HEK293 (cell line): ENCODE data around the gene DUS1L.

ENCODE experiments used
- BCL11B ChIP-seq: fragments of 450-650 bp; formaldehyde crosslinking; IDR thresholded peaks from 2 replicates; pipeline ENCODE4 v1.5.1; 2016; ENCODE audit warnings: low read depth, missing biosample characterization, missing genetic modification characterization
- KLF10 ChIP-seq: fragments of 450-650 bp; IDR thresholded peaks from 2 replicates; pipeline ENCODE4 v1.5.1; 2018; ENCODE audit warnings: missing biosample characterization, mild to moderate bottlenecking, missing genetic modification characterization
- KLF9 ChIP-seq: fragments of 450-650 bp; formaldehyde crosslinking; IDR thresholded peaks from 2 replicates; pipeline ENCODE4 v1.5.1; 2016; ENCODE audit warnings: missing biosample characterization, missing genetic modification characterization, low read depth
- MYNN ChIP-seq: fragments of 450-650 bp; formaldehyde crosslinking; IDR thresholded peaks from 2 replicates; pipeline ENCODE4 v1.5.1; 2016; ENCODE audit warnings: missing biosample characterization, missing genetic modification characterization, borderline replicate concordance
- SP2 ChIP-seq: fragments of 450-650 bp; formaldehyde crosslinking; IDR thresholded peaks from 2 replicates; pipeline ENCODE4 v1.5.1; 2016; ENCODE audit warnings: missing biosample characterization, missing genetic modification characterization
- SP3 ChIP-seq: fragments of 450-650 bp; formaldehyde crosslinking; IDR thresholded peaks from 2 replicates; pipeline ENCODE4 v1.5.1; 2016; ENCODE audit warnings: missing biosample characterization, missing genetic modification characterization
- WT1 ChIP-seq: fragments of 450-650 bp; formaldehyde crosslinking; IDR thresholded peaks from 2 replicates; pipeline ENCODE4 v1.5.1; 2016; ENCODE audit warnings: missing biosample characterization, missing genetic modification characterization
- YY2 ChIP-seq: fragments of 450-650 bp; formaldehyde crosslinking; IDR thresholded peaks from 2 replicates; pipeline ENCODE4 v1.5.1; 2016; ENCODE audit warnings: missing biosample characterization, missing genetic modification characterization
- ZBTB20 ChIP-seq: fragments of 450-650 bp; formaldehyde crosslinking; IDR thresholded peaks from 2 replicates; pipeline ENCODE4 v1.5.1; 2016; ENCODE audit warnings: missing biosample characterization, missing genetic modification characterization
- ZBTB48 ChIP-seq: fragments of 450-650 bp; formaldehyde crosslinking; IDR thresholded peaks from 2 replicates; pipeline ENCODE4 v1.5.1; 2016; ENCODE audit warnings: missing biosample characterization, missing genetic modification characterization
- ZBTB7A ChIP-seq: fragments of 450-650 bp; formaldehyde crosslinking; IDR thresholded peaks from 2 replicates; pipeline ENCODE4 v1.5.1; 2016; ENCODE audit warnings: low read depth, missing biosample characterization, missing genetic modification characterization
- ZBTB8A ChIP-seq: fragments of 450-650 bp; formaldehyde crosslinking; IDR thresholded peaks from 2 replicates; pipeline ENCODE4 v1.5.1; 2016; ENCODE audit warnings: missing biosample characterization, missing genetic modification characterization
- ZEB2 ChIP-seq: fragments of 450-650 bp; formaldehyde crosslinking; IDR thresholded peaks from 2 replicates; pipeline ENCODE4 v1.5.1; 2016; ENCODE audit warnings: missing biosample characterization, missing genetic modification characterization
- ZIC2 ChIP-seq: fragments of 450-650 bp; formaldehyde crosslinking; IDR thresholded peaks from 2 replicates; pipeline ENCODE4 v1.5.1; 2016; ENCODE audit warnings: missing biosample characterization, missing genetic modification characterization
- ZNF138 ChIP-seq: fragments of 450-650 bp; formaldehyde crosslinking; IDR thresholded peaks from 2 replicates; pipeline ENCODE4 v1.5.1; 2016; ENCODE audit warnings: missing biosample characterization, missing genetic modification characterization, borderline replicate concordance
- ZNF239 ChIP-seq: fragments of 450-650 bp; formaldehyde crosslinking; IDR thresholded peaks from 2 replicates; pipeline ENCODE4 v1.5.1; 2016; ENCODE audit warnings: missing biosample characterization, missing genetic modification characterization
- ZNF266 ChIP-seq: fragments of 450-650 bp; formaldehyde crosslinking; IDR thresholded peaks from 2 replicates; pipeline ENCODE4 v1.5.1; 2016; ENCODE audit warnings: missing biosample characterization, missing genetic modification characterization, low read depth
- ZNF335 ChIP-seq: fragments of 450-650 bp; formaldehyde crosslinking; conservative IDR thresholded peaks from 2 replicates; pipeline ENCODE4 v1.5.1; 2016; ENCODE audit warnings: missing biosample characterization, missing genetic modification characterization
- ZNF341 ChIP-seq: fragments of 450-650 bp; formaldehyde crosslinking; IDR thresholded peaks from 2 replicates; pipeline ENCODE4; 2016; ENCODE audit warnings: low read depth, missing biosample characterization, missing genetic modification characterization
- ZNF366 ChIP-seq: fragments of 450-650 bp; formaldehyde crosslinking; conservative IDR thresholded peaks from 2 replicates; pipeline ENCODE4 v1.5.1; 2016; ENCODE audit warnings: missing biosample characterization, missing genetic modification characterization
- ZNF423 ChIP-seq: fragments of 450-650 bp; formaldehyde crosslinking; IDR thresholded peaks from 2 replicates; pipeline ENCODE4 v1.5.1; 2016; ENCODE audit warnings: missing biosample characterization, missing genetic modification characterization
- ZNF530 ChIP-seq: fragments of 450-650 bp; formaldehyde crosslinking; IDR thresholded peaks from 2 replicates; pipeline ENCODE4 v1.5.1; 2016; ENCODE audit warnings: low read depth, missing biosample characterization, missing genetic modification characterization
- ZNF561 ChIP-seq: fragments of 450-650 bp; IDR thresholded peaks from 2 replicates; pipeline ENCODE4 v1.5.1; 2018; ENCODE audit warnings: missing biosample characterization, missing genetic modification characterization, borderline replicate concordance
- ZNF600 ChIP-seq: fragments of 450-650 bp; formaldehyde crosslinking; IDR thresholded peaks from 2 replicates; pipeline ENCODE4 v1.5.1; 2016; ENCODE audit warnings: missing biosample characterization, missing genetic modification characterization
- ZNF654 ChIP-seq: fragments of 450-650 bp; formaldehyde crosslinking; IDR thresholded peaks from 2 replicates; pipeline ENCODE4 v1.5.1; 2016; ENCODE audit warnings: low read depth, missing biosample characterization, missing genetic modification characterization
- ZNF701 ChIP-seq: fragments of 450-650 bp; formaldehyde crosslinking; IDR thresholded peaks from 2 replicates; pipeline ENCODE4 v1.5.1; 2016; ENCODE audit warnings: missing biosample characterization, missing genetic modification characterization
- TF ChIP-seq, protein P1 (sequence below): fragments of 450-650 bp; formaldehyde crosslinking; optimal IDR thresholded peaks from 2 replicates; pipeline ENCODE3; 2016; ENCODE audit warnings: missing biosample characterization, mild to moderate bottlenecking, missing genetic modification characterization
- TF ChIP-seq, protein P2 (sequence below): fragments of 450-650 bp; formaldehyde crosslinking; IDR thresholded peaks from 2 replicates; pipeline ENCODE4 v1.5.1; 2017; ENCODE audit warnings: missing biosample characterization, missing genetic modification characterization
- TF ChIP-seq, protein P3 (sequence below): fragments of 450-650 bp; formaldehyde crosslinking; IDR thresholded peaks from 2 replicates; pipeline ENCODE4 v1.5.1; 2016; ENCODE audit warnings: missing biosample characterization, missing genetic modification characterization
- TF ChIP-seq, protein P4 (sequence below): fragments of 450-650 bp; formaldehyde crosslinking; IDR thresholded peaks from 2 replicates; pipeline ENCODE4 v1.5.1; 2017; ENCODE audit warnings: missing biosample characterization, mild to moderate bottlenecking, missing genetic modification characterization, moderate library complexity
- TF ChIP-seq, protein P5 (sequence below): fragments of 450-650 bp; formaldehyde crosslinking; IDR thresholded peaks from 2 replicates; pipeline ENCODE4 v1.5.1; 2016; ENCODE audit warnings: missing biosample characterization, missing genetic modification characterization

DUS1L gene

DNA sequence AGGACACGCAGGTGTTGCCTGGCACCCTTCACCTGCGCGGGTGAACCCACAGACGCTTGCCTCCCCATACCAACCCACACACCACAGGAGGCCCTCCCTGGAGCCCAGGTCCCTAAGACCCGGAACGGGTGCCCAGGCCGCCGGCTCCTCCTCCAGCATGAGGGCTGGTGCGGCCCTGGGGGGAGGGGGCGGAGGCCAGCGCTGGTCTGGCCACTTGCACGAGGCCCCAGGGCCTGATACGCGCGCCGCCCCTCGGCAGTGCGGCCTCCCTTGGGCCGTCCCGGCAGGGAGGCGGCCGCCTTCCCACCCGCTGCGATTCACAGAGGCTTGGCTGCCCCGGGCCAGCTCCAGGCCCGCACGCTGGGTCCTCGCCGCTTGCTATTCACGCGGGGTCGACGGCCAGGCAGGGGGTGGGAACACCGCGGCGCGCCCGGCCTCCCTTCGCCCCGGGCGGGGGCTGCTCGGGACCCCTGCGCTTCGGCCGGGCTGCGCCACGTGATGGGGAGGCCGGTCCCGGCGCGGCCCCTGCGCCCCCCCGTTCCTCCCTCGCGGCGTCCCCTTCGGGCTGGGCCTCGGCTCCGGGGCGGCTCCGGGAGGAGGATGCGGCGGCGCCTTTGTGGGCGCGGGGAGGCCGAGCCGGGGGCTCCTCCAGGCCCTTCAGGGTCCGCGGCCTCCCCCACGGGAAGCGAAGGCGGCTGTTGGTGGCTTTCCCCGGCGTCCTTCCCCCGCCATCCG, 31.7 kb upstream of the DUS1L start (continued):
- TF ChIP-seq, protein P1, sequence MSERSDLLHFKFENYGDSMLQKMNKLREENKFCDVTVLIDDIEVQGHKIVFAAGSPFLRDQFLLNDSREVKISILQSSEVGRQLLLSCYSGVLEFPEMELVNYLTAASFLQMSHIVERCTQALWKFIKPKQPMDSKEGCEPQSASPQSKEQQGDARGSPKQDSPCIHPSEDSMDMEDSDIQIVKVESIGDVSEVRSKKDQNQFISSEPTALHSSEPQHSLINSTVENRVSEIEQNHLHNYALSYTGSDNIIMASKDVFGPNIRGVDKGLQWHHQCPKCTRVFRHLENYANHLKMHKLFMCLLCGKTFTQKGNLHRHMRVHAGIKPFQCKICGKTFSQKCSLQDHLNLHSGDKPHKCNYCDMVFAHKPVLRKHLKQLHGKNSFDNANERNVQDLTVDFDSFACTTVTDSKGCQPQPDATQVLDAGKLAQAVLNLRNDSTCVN (tag by site-specific recombination), result peak; percentile 77
- TF ChIP-seq ZNF335 (tag by site-specific recombination) (peak; percentile 96), KLF10 (tag by site-specific recombination) (peak; percentile 28; the same call in 1 of the 2 replicates), ZEB2 (tag by site-specific recombination) (peak; percentile 31), MYNN (0 out of 2 replicates have a peak, but pooled peaks have one; percentile 4), SP3 (tag by site-specific recombination) (peak; percentile 83), YY2 (tag by site-specific recombination) (no peak), ZNF138 (tag by site-specific recombination) (no peak), ZNF561 (tag by site-specific recombination) (peak; percentile 76), SP2 (tag by site-specific recombination) (peak; percentile 61), ZNF701 (tag by site-specific recombination) (no peak), ZBTB48 (tag by site-specific recombination) (peak; percentile 78), KLF9 (tag by site-specific recombination) (peak; percentile 55; the same call in 1 of the 2 replicates), ZNF266 (no peak), ZNF530 (tag by site-specific recombination) (no peak), ZBTB7A (0 out of 2 replicates have a peak, but pooled peaks have one; percentile 31), ZBTB8A (tag by site-specific recombination) (0 out of 2 replicates have a peak, but pooled peaks have one; percentile 52), ZNF654 (no peak), ZIC2 (tag by site-specific recombination) (peak; percentile 99), ZNF423 (tag by site-specific recombination) (peak; percentile 78; the same call in 1 of the 2 replicates), ZNF341 (tag by site-specific recombination) (peak; percentile 37; the same call in 1 of the 2 replicates), ZNF239 (tag by site-specific recombination) (no peak), ZBTB20 (peak; percentile 44; the same call in 1 of the 2 replicates), WT1 (0 out of 2 replicates have a peak, but pooled peaks have one; percentile 33), BCL11B (tag by site-specific recombination) (0 out of 2 replicates have a peak, but pooled peaks have one; percentile 35), ZNF366 (tag by site-specific recombination) (no peak), ZNF600 (tag by site-specific recombination) (peak; percentile 56)
- TF ChIP-seq, protein P2, sequence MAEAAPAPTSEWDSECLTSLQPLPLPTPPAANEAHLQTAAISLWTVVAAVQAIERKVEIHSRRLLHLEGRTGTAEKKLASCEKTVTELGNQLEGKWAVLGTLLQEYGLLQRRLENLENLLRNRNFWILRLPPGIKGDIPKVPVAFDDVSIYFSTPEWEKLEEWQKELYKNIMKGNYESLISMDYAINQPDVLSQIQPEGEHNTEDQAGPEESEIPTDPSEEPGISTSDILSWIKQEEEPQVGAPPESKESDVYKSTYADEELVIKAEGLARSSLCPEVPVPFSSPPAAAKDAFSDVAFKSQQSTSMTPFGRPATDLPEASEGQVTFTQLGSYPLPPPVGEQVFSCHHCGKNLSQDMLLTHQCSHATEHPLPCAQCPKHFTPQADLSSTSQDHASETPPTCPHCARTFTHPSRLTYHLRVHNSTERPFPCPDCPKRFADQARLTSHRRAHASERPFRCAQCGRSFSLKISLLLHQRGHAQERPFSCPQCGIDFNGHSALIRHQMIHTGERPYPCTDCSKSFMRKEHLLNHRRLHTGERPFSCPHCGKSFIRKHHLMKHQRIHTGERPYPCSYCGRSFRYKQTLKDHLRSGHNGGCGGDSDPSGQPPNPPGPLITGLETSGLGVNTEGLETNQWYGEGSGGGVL (tag by site-specific recombination), result 0 out of 2 replicates have a peak, but pooled peaks have one; percentile 6
- TF ChIP-seq, protein P3, sequence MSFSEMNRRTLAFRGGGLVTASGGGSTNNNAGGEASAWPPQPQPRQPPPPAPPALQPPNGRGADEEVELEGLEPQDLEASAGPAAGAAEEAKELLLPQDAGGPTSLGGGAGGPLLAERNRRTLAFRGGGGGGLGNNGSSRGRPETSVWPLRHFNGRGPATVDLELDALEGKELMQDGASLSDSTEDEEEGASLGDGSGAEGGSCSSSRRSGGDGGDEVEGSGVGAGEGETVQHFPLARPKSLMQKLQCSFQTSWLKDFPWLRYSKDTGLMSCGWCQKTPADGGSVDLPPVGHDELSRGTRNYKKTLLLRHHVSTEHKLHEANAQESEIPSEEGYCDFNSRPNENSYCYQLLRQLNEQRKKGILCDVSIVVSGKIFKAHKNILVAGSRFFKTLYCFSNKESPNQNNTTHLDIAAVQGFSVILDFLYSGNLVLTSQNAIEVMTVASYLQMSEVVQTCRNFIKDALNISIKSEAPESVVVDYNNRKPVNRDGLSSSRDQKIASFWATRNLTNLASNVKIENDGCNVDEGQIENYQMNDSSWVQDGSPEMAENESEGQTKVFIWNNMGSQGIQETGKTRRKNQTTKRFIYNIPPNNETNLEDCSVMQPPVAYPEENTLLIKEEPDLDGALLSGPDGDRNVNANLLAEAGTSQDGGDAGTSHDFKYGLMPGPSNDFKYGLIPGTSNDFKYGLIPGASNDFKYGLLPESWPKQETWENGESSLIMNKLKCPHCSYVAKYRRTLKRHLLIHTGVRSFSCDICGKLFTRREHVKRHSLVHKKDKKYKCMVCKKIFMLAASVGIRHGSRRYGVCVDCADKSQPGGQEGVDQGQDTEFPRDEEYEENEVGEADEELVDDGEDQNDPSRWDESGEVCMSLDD (tag by site-specific recombination), result peak; percentile 49; the same call in 1 of the 2 replicates
- TF ChIP-seq, protein P4, sequence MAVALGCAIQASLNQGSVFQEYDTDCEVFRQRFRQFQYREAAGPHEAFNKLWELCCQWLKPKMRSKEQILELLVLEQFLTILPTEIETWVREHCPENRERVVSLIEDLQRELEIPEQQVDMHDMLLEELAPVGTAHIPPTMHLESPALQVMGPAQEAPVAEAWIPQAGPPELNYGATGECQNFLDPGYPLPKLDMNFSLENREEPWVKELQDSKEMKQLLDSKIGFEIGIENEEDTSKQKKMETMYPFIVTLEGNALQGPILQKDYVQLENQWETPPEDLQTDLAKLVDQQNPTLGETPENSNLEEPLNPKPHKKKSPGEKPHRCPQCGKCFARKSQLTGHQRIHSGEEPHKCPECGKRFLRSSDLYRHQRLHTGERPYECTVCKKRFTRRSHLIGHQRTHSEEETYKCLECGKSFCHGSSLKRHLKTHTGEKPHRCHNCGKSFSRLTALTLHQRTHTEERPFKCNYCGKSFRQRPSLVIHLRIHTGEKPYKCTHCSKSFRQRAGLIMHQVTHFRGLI (tag by site-specific recombination), result 0 out of 2 replicates have a peak, but pooled peaks have one; percentile 17
- TF ChIP-seq, protein P5, sequence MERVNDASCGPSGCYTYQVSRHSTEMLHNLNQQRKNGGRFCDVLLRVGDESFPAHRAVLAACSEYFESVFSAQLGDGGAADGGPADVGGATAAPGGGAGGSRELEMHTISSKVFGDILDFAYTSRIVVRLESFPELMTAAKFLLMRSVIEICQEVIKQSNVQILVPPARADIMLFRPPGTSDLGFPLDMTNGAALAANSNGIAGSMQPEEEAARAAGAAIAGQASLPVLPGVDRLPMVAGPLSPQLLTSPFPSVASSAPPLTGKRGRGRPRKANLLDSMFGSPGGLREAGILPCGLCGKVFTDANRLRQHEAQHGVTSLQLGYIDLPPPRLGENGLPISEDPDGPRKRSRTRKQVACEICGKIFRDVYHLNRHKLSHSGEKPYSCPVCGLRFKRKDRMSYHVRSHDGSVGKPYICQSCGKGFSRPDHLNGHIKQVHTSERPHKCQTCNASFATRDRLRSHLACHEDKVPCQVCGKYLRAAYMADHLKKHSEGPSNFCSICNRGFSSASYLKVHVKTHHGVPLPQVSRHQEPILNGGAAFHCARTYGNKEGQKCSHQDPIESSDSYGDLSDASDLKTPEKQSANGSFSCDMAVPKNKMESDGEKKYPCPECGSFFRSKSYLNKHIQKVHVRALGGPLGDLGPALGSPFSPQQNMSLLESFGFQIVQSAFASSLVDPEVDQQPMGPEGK, result peak; percentile 56; the same call in 1 of the 2 replicates
